HG02981 (cell line): ENCODE data around the gene MCC.

Experiments used
- ATAC-seq: cut with Tn5 transposase; IDR thresholded peaks from one replicate; pipeline ENCODE4 v1.9.1; 2021; ENCODE audit warnings: mild to moderate bottlenecking, moderate library complexity; ENCODE audit not compliant: unreplicated experiment

MCC gene

GRCh38 chr5:113230711-113231652, 257.3 kb downstream of the MCC start:
- no peak for ATAC-seq

- ATAC-seq, result no peak
Measured at GRCh38 chr5:113227798-113228197, 260.5 kb downstream of the MCC start.

- no peak for ATAC-seq
Measured at GRCh38 chr5:113226116-113226736, 262.0 kb downstream of the MCC start.

GRCh38 chr5:113225259-113225658, 263.0 kb downstream of the MCC start:
- ATAC-seq, result no peak

GRCh38 chr5:113224605-113225065, 263.6 kb downstream of the MCC start:
- ATAC-seq, result no peak

GRCh38 chr5:113223831-113224604, 264.2 kb downstream of the MCC start:
- ATAC-seq, result no peak

- no peak for ATAC-seq
Measured at GRCh38 chr5:113223315-113223714, 264.9 kb downstream of the MCC start.

- no peak for ATAC-seq
Measured at GRCh38 chr5:113221294-113222176, 266.7 kb downstream of the MCC start.

GRCh38 chr5:113219695-113220094, 268.6 kb downstream of the MCC start:
- no peak for ATAC-seq

GRCh38 chr5:113218906-113219517, 269.2 kb downstream of the MCC start:
- ATAC-seq, result no peak

GRCh38 chr5:113218200-113218599, 270.1 kb downstream of the MCC start:
- no peak for ATAC-seq

- ATAC-seq, result no peak
Measured at GRCh38 chr5:113217619-113218184, 270.6 kb downstream of the MCC start.

GRCh38 chr5:113216545-113216944, 271.7 kb downstream of the MCC start:
- ATAC-seq, result no peak

- no peak for ATAC-seq
Measured at GRCh38 chr5:113215401-113216060, 272.7 kb downstream of the MCC start.

- no peak for ATAC-seq
Measured at GRCh38 chr5:113214606-113215323, 273.5 kb downstream of the MCC start.

- ATAC-seq, result no peak
Measured at GRCh38 chr5:113213551-113214425, 274.5 kb downstream of the MCC start.

GRCh38 chr5:113212244-113212920, 275.9 kb downstream of the MCC start:
- ATAC-seq, result no peak
